Femur (tissue), 1 donor: Measurements from ENCODE around the gene PPP1R3G.
"Not testable (repeated sequence)": the region's sequence is repeated elsewhere in the genome, so short reads cannot be mapped to it uniquely, and the experiment has no call there.

Experiments
- DNase-seq: peaks from one replicate; pipeline ENCODE4 v3.0.0-alpha.2; 2017

Gene PPP1R3G

GRCh38 chr6:5096482-5096881 is 11.3 kb downstream of the PPP1R3G start:
- no peak for DNase-seq

GRCh38 chr6:5098501-5099270 is 13.5 kb downstream of the PPP1R3G start:
- DNase-seq: no peak

- DNase-seq: no peak
Observed at GRCh38 chr6:5099537-5099936, 14.4 kb downstream of the PPP1R3G start.

GRCh38 chr6:5100806-5101205 is 15.7 kb downstream of the PPP1R3G start:
- DNase-seq: no peak

- DNase-seq: no peak
Observed at GRCh38 chr6:5102267-5102970, 17.3 kb downstream of the PPP1R3G start.

- DNase-seq: no peak
Observed at GRCh38 chr6:5103250-5103649, 18.1 kb downstream of the PPP1R3G start.

GRCh38 chr6:5104667-5105066 is 19.5 kb downstream of the PPP1R3G start:
- DNase-seq: no peak

- no peak for DNase-seq
Observed at GRCh38 chr6:5105146-5105545, 20.0 kb downstream of the PPP1R3G start.

- DNase-seq: no peak
Observed at GRCh38 chr6:5107341-5107740, 22.2 kb downstream of the PPP1R3G start.

GRCh38 chr6:5108068-5108467 is 22.9 kb downstream of the PPP1R3G start:
- no peak for DNase-seq

GRCh38 chr6:5108536-5109150 is 23.5 kb downstream of the PPP1R3G start:
- no peak for DNase-seq

- DNase-seq: no peak
Observed at GRCh38 chr6:5109436-5109835, 24.3 kb downstream of the PPP1R3G start.

GRCh38 chr6:5110246-5110645 is 25.1 kb downstream of the PPP1R3G start:
- no peak for DNase-seq

- DNase-seq: no peak
Observed at GRCh38 chr6:5111626-5112025, 26.5 kb downstream of the PPP1R3G start.

- no peak for DNase-seq
Observed at GRCh38 chr6:5112066-5112799, 27.1 kb downstream of the PPP1R3G start.

GRCh38 chr6:5113096-5113495 is 28.0 kb downstream of the PPP1R3G start:
- no peak for DNase-seq

GRCh38 chr6:5115168-5115567 is 30.0 kb downstream of the PPP1R3G start:
- no peak for DNase-seq

GRCh38 chr6:5116243-5116991 is 31.3 kb downstream of the PPP1R3G start:
- DNase-seq: no peak

- no peak for DNase-seq
Observed at GRCh38 chr6:5119090-5119951, 34.2 kb downstream of the PPP1R3G start.

- DNase-seq: no peak
Observed at GRCh38 chr6:5120011-5120410, 34.9 kb downstream of the PPP1R3G start.

GRCh38 chr6:5120543-5120942 is 35.4 kb downstream of the PPP1R3G start:
- not testable (repeated sequence) for DNase-seq

- no peak for DNase-seq
Observed at GRCh38 chr6:5121479-5121878, 36.3 kb downstream of the PPP1R3G start.
